Breast epithelium (tissue), 3 donors: Measurements from ENCODE around the gene KLHDC3.

ENCODE experiments used
- CTCF ChIP-seq, 3 donors: fragments of 450-650 bp; IDR thresholded peaks; one replicate each; pipeline ENCODE4 v1.5.1; 2016 to 2017; ENCODE audit warnings: antibody characterized with exemption in 3 of 3, mild to moderate bottlenecking in 3 of 3, moderate library complexity in 3 of 3
- POLR2AphosphoS5 ChIP-seq, 3 donors: sonication (generic); formaldehyde crosslinking; IDR thresholded peaks; one replicate each; pipeline ENCODE4 v1.6.1; 2017; ENCODE audit warnings: antibody characterized with exemption in 3 of 3

DNA sequence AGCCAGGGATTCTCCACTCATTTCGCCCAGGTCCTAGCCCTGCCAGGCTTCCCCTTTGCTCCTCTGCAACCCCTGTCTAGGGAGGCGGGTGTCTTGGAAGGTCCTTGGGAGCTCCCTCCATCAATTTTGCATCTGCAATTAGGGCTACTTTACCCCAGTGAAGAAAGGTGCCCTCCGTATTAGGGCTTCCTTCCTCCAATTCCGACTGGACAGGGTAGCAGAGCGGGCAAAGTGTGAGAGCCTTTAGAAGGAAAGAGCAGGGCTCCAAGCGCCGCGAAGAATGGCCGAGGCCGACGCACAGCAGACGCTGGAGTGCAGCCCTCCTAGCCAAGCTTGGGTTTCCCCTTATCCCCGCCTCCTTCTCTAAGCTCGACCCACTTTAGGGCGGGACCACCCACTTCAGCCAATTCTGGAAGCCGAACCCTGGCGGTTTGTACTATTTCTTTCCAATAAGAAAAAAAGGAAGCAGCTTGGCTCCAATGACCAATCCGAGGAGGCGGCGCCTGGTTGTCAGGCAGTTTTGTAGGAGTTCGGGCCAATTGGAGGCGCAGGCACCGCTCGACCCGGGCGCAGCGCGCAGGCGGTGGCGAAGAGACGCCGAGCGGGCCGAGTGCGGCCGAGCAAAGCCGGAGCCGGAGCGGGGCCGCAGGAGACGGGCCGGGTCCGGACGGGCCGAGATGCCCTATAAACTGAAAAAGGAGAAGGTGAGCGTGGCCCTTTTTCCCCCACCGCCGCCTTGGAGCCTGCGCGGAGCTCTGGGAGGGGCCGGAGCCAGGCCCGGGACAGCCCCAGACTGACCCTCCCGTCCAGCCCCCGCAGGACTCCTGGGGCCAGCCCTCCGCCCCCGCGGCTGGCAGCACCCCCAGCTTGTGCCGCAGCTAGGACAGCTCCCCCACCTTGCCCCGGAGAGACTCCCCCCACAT is 29.8 kb upstream of the KLHDC3 start, which contains the start of gene PPP2R5D:
- TF ChIP-seq CTCF (IDR thresholded peaks at IDR 0.05) (peak in 2 of 3 donors; percentile 26 to 32), POLR2AphosphoS5 (IDR thresholded peaks at IDR 0.05) (peak; percentile 39 to 55 (median 49))
